Fibroblast of lung (primary cell): ENCODE data around the gene PPP1R1B. TPM values are rescaled to one million over a fixed set of nuclear protein-coding genes. Genes with fewer than 3 reads are reported as not detected.
A peak's percentile ranks its signal among the peaks of the same experiment; 100 is the strongest.

Source experiments
- DNase-seq, 2 donors: peaks; one replicate each; pipeline versions ENCODE4 v3.0.0 to v3.0.0-alpha.2; 2010; ENCODE audit warnings: low read depth in 2 of 2
- H2AFZ ChIP-seq: 2 replicates; pipeline ENCODE4 v1.5.1; 2012; ENCODE audit warnings: low read length, control low read depth, inconsistent platforms
- H3K27ac ChIP-seq: 2 replicates; pipeline ENCODE4 v1.5.1; 2011; ENCODE audit warnings: low read length, control low read depth; ENCODE audit not compliant: insufficient read depth
- H3K27me3 ChIP-seq: 2 replicates; pipeline ENCODE4 v1.5.1; 2011; ENCODE audit warnings: mild to moderate bottlenecking, low read length; ENCODE audit not compliant: control insufficient read depth, insufficient read depth
- H3K36me3 ChIP-seq: 2 replicates; pipeline ENCODE4 v1.5.1; 2011; ENCODE audit warnings: low read length; ENCODE audit not compliant: control insufficient read depth, insufficient read depth
- H3K4me1 ChIP-seq: 2 replicates; pipeline ENCODE4 v1.5.1; 2011; ENCODE audit warnings: low read length; ENCODE audit not compliant: control insufficient read depth, insufficient read depth; ENCODE audit errors: extremely low read depth
- H3K4me2 ChIP-seq: 2 replicates; pipeline ENCODE4 v1.5.1; 2011; ENCODE audit warnings: low read length, control low read depth; ENCODE audit not compliant: insufficient read depth; ENCODE audit errors: extremely low read depth
- H3K4me3 ChIP-seq, 4 experiments: fragments of 200-600 bp in 1 of 4; sonication (generic) in 1 of 4; replicated peaks in 1 of 4; 2 replicates each; pipeline ENCODE4 v1.5.1; 2011 to 2016; ENCODE audit warnings: low read length in 4 of 4, low read depth in 3 of 4, mild to moderate bottlenecking in 3 of 4, control low read depth in 2 of 4, inconsistent platforms in 1 of 4, mixed read lengths in 1 of 4; ENCODE audit not compliant: insufficient read depth in 1 of 4; ENCODE audit errors: control extremely low read depth in 1 of 4
- H3K79me2 ChIP-seq: 2 replicates; pipeline ENCODE4 v1.5.1; 2012; ENCODE audit warnings: mild to moderate bottlenecking, low read length, inconsistent platforms; ENCODE audit not compliant: control insufficient read depth, insufficient read depth
- H3K9ac ChIP-seq: 2 replicates; pipeline ENCODE4 v1.5.1; 2011; ENCODE audit warnings: mild to moderate bottlenecking, low read length, control low read depth; ENCODE audit not compliant: insufficient read depth
- H3K9me3 ChIP-seq: 2 replicates; pipeline ENCODE4 v1.5.1; 2012; ENCODE audit warnings: low read depth, low read length; ENCODE audit not compliant: control insufficient read depth, insufficient read depth
- H4K20me1 ChIP-seq: 2 replicates; pipeline ENCODE4 v1.5.1; 2011; ENCODE audit warnings: low read length; ENCODE audit not compliant: control insufficient read depth, insufficient read depth; ENCODE audit errors: extremely low read depth
- EZH2 ChIP-seq: IDR thresholded peaks from 2 replicates; pipeline ENCODE4 v1.5.1; 2012; ENCODE audit warnings: low read length, control low read depth, mild to moderate bottlenecking; ENCODE audit errors: missing control alignments
- polyA plus RNA-seq, 2 donors: library from polyadenylated mRNA; depleted of rRNA in 1 of 2; stranded (reverse) in 1 of 2; unstranded in 1 of 2; fragments of >200 nt; gene quantifications; 2 replicates each; pipeline ENCODE4 v1.2.1, GENCODE V29; 2011 to 2012; ENCODE audit warnings: missing spikeins in 1 of 2
- total RNA-seq: library from RNA; depleted of rRNA; stranded (reverse); fragments of >200 nt; gene quantifications from 2 replicates; pipeline ENCODE4 v1.2.1, GENCODE V29; 2014
- TF ChIP-seq, protein P1 (sequence below), 2 donors: IDR thresholded peaks in 1 of 2; conservative IDR thresholded peaks in 1 of 2; 1 replicate in 1 of 2; 2 replicates in 1 of 2; pipeline ENCODE4 v1.5.1; 2011 to 2012; ENCODE audit warnings: low read length in 2 of 2, control low read depth in 1 of 2, inconsistent platforms in 1 of 2, low read depth in 1 of 2, mild to moderate bottlenecking in 1 of 2

Gene PPP1R1B
- total and polyA plus RNA-seq, 2 donors (not counting 1 experiment from before 2014, with no cell fraction given): under 0.01 to 0.05 TPM

DNA sequence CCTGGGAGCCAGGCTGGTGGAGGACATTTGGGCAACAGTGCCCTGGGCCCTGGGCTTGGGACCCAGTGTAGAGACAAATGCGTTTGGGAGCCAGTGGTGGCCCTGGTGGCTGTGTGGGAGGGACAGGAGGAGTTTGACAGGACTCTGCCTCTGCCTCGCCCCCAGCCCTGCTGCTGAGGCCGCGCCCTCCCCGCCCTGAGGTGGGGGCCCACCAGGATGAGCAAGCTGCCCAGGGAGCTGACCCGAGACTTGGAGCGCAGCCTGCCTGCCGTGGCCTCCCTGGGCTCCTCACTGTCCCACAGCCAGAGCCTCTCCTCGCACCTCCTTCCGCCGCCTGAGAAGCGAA, 26.5 kb downstream of the PPP1R1B start:
- H3K27me3 ChIP-seq: no peaks in the 10 kb centered on the region
- H3K4me2 ChIP-seq: no peak overlapping the region
- no peaks in the 10 kb centered on the region for H3K9me3 ChIP-seq
- no peak overlapping the region for H2AFZ ChIP-seq
- no peak overlapping the region for H3K9ac ChIP-seq
- H3K4me3 ChIP-seq: no peak overlapping the region
- no peaks in the 10 kb centered on the region for H4K20me1 ChIP-seq
- no peak for TF ChIP-seq EZH2
- TF ChIP-seq, protein P1, sequence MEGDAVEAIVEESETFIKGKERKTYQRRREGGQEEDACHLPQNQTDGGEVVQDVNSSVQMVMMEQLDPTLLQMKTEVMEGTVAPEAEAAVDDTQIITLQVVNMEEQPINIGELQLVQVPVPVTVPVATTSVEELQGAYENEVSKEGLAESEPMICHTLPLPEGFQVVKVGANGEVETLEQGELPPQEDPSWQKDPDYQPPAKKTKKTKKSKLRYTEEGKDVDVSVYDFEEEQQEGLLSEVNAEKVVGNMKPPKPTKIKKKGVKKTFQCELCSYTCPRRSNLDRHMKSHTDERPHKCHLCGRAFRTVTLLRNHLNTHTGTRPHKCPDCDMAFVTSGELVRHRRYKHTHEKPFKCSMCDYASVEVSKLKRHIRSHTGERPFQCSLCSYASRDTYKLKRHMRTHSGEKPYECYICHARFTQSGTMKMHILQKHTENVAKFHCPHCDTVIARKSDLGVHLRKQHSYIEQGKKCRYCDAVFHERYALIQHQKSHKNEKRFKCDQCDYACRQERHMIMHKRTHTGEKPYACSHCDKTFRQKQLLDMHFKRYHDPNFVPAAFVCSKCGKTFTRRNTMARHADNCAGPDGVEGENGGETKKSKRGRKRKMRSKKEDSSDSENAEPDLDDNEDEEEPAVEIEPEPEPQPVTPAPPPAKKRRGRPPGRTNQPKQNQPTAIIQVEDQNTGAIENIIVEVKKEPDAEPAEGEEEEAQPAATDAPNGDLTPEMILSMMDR (conservative IDR thresholded peaks at IDR 0.05 in 1 of 2, IDR thresholded peaks at IDR 0.05 in 1 of 2; ENCODE audit: low read depth in 1 of 2, low read length in 2 of 2): no peak
- no peak for DNase-seq
- H3K27ac ChIP-seq: no peak overlapping the region
- H3K79me2 ChIP-seq: no peaks in the 10 kb centered on the region
- no peaks in the 10 kb centered on the region for H3K36me3 ChIP-seq
- no peaks in the 10 kb centered on the region for H3K4me1 ChIP-seq

DNA sequence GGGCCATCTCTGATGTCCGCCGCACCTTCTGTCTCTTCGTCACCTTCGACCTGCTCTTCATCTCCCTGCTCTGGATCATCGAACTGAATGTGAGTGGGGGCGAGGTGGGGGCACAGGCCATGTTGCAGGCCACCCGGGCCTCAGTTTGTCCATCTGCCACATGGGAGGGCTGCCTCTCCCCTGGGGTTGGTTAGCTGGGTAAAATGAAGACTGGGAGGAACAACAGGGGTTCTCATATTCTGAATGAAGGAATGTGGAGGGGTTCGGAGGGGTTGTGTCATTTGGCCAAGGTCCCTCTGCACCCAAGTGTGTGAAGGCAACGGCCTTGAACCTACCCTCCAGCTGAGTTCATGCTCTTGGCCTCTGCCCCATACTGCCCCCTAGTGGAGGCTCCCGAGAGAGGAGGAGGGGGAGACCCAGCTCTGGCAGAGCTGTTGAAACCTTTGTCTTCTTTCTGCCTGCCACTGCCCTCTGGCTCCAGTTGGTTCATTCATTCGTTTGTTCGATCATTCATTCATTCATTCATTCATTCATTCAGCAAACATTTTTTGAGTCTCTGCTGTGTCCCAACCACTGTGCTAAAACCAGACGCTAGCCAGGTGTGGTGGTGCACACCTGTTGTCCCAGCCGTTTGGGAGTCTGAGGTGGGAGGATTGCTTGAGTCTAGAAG, 27.0 kb downstream of the PPP1R1B start:
- TF ChIP-seq, protein P1 (conservative IDR thresholded peaks at IDR 0.05 in 1 of 2, IDR thresholded peaks at IDR 0.05 in 1 of 2; ENCODE audit: low read depth in 1 of 2, low read length in 2 of 2): peak; percentile 79 to 88
- no peak for TF ChIP-seq EZH2

DNA sequence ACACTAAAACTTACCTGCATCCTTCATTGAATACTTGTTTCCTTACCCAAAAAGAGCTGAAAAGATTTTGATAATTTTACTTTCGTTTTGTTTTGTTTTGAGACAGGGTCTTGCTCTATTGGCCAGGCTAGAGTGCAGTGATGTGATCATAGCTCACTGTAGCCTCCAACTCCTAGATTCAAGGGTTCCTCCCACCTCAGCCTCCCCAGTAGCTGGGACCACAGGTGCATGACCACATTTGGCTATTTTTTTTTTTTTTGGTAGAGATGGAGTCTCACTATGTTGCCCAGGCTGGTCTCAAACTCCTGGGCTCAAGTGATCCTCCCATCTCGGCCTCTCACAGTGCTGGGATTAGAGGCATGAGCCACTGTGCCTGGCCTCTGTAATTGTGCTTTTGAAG, 28.4 kb downstream of the PPP1R1B start:
- no peak overlapping the region for H3K27ac ChIP-seq
- no peaks in the 10 kb centered on the region for H3K79me2 ChIP-seq
- no peaks in the 10 kb centered on the region for H4K20me1 ChIP-seq
- H3K9ac ChIP-seq: no peak overlapping the region
- no peaks in the 10 kb centered on the region for H3K4me1 ChIP-seq
- H3K36me3 ChIP-seq: no peaks in the 10 kb centered on the region
- DNase-seq: no peak
- no peaks in the 10 kb centered on the region for H3K9me3 ChIP-seq
- TF ChIP-seq EZH2: no peak
- TF ChIP-seq, protein P1 (conservative IDR thresholded peaks at IDR 0.05 in 1 of 2, IDR thresholded peaks at IDR 0.05 in 1 of 2; ENCODE audit: low read depth in 1 of 2, low read length in 2 of 2): no peak
- no peaks in the 10 kb centered on the region for H3K27me3 ChIP-seq
- H3K4me2 ChIP-seq: no peak overlapping the region
- no peak overlapping the region for H2AFZ ChIP-seq
- H3K4me3 ChIP-seq: no peak overlapping the region

More for the DNA sequence above, 27.0 kb downstream of the PPP1R1B start:
- no peak overlapping the region for H3K9ac ChIP-seq
- H3K36me3 ChIP-seq: no peaks in the 10 kb centered on the region
- H2AFZ ChIP-seq: no peak overlapping the region
- DNase-seq: peak in 1 of 2 donors; percentile 37
- no peak overlapping the region for H3K4me3 ChIP-seq
- H3K79me2 ChIP-seq: no peaks in the 10 kb centered on the region
- no peaks in the 10 kb centered on the region for H3K9me3 ChIP-seq
- H3K27ac ChIP-seq: no peak overlapping the region
- no peaks in the 10 kb centered on the region for H3K4me1 ChIP-seq
- H4K20me1 ChIP-seq: no peaks in the 10 kb centered on the region
- no peaks in the 10 kb centered on the region for H3K27me3 ChIP-seq
- no peak overlapping the region for H3K4me2 ChIP-seq
